Stimulated activated CD8-positive, alpha-beta memory T cell treated with anti-CD3 and anti-CD28 coated beads, Interleukin-2, amount 100 ng/mL, for 1 hour (primary cell): ENCODE results near the gene ZBTB7C.
A peak's percentile ranks its signal among the peaks of the same experiment; 100 is the strongest.
"Not testable (repeated sequence)": the region's sequence is repeated elsewhere in the genome, so short reads cannot be mapped to it uniquely, and the experiment has no call there.

ENCODE experiments used
- DNase-seq, 2 donors: peaks; one replicate each; pipeline ENCODE4 v3.0.0-alpha.2; 2020; ENCODE audit warnings: low read depth in 2 of 2

ZBTB7C gene

DNA sequence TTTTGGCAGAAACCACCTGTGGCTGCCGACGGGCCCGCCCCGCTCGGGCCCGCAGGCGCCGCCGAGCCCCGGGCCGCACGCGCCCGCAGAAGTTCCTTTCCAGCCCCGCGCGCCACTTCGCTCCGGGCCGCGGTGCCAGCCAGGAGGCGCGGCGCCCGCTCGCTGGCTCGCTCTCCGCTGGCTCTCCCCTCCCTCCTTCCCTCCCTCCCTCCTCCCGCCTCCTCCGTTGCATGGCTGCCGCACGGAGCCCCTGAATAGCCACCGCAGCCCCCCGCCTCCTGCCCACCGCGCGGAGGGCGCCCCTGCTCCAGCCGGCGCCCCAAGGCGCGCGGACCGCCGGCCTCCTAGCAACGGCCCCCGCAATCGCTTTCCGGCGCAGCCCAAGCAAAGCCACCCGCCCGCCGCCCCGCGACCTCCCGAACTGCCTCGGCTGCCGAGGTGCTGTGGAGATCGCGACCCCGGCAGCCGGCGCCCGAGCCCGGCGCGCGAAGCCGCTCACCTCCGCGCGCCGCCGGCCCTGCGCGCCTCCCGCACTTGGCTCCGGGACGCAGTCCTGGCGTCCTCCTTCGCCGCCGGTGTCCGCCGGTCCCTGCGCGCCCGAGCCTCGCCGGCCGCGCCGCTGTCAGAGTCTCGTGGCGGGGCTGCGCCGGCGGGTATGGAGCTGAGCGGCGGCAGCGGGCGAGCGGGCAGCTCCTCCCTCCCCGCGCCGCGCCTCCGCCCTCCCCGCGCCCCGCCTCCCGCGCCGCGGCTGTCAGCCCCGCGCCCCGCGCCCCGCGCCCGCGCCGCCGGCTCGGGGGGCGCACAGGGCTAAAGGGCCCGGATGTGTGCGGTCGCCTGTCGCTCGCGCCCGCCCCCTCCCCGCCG lies at the start of gene ZBTB7C:
Gene ZBTB7C (minus strand): TSS at position 657 of the 864 bp plus-strand sequence.
- no peak for DNase-seq

DNA sequence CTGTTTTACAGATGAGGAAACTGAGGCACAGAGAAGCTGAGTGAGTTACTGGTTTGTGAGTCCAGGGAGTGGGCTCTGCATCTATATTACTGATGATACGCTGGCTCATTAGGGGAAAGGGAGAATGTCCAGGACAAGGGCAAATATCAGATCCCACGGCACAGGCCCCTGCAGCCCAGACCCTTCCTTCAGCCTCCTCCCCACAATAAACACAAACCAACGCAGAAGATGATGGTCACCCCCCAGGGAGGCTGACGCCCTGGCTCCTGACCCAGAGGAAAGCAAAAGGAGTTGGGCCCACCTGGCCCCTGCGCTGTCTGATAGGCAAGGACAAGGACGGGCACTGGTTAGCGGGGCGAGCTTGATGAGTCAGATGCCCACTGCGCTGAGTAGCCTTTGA lies 47.7 kb upstream of the ZBTB7C start:
- no peak for DNase-seq

DNA sequence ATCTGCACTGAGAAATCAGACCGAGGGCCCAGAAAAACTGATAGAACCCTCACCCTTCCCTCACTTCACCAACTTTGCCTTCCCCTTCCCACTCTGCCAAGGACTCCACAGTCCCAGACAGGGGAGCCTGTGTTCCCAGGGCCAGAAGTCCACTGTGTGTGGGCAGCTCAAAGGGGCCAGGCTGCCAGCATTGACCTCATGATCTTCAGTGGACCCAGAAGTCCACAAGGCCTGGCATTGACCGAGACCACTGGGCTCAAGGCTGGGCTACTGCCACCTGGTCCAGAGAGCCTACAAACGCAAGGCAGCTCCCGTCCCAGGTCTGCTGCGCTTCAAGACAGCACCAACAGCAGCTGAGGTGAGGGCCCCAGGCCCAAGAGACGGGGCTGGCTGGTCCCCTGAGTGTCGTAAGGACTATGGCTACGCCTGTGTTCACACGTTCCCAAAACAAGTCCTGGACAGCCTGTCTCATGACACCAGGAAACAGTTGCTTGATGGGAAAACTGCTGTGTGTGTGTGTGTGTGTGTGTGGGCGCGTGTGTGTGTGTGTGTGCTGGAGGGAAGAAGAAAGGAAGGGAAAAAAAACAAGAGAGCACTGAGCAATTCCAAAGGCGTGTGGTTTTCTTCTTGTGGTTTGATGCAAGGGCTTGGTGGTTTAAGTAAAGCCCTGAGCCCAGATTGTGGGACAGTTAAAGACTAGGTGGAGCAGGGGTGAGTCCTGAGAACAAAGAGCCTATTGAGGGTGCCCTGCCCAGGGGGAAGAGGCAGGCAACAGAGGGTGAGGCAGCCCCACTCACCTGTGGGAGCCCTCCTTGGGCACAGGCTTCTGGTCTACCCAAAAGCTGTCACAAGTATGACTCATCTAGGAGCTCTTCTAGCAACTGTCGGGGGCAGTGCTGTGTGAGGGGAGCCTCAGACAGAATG lies 46.6 kb upstream of the ZBTB7C start:
- peak; percentile 6 to 18 for DNase-seq

DNA sequence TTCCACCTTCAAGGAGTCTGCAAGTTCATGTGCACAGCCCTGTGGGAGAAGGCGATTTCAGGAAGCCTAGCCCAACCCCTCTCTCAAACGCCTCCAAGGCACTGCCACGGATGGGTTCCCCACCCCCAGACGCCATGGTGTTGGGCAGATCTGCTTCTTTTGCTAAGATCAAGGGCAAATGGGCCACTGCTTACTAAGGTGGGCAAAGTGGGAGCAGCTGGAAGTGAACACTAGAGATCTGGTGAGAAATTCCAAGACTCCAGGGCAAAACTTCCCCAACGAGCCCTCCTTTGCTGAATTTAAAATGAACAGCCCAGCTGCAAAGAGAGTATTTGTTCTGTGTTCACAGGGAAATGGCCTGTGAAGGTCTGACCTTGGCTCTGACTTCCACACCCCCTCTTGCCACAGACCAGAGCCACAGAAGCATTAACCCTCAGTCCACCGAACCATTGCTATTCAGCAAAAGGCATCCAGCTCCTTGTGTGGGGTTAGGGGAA lies 45.1 kb upstream of the ZBTB7C start:
- no peak for DNase-seq

DNA sequence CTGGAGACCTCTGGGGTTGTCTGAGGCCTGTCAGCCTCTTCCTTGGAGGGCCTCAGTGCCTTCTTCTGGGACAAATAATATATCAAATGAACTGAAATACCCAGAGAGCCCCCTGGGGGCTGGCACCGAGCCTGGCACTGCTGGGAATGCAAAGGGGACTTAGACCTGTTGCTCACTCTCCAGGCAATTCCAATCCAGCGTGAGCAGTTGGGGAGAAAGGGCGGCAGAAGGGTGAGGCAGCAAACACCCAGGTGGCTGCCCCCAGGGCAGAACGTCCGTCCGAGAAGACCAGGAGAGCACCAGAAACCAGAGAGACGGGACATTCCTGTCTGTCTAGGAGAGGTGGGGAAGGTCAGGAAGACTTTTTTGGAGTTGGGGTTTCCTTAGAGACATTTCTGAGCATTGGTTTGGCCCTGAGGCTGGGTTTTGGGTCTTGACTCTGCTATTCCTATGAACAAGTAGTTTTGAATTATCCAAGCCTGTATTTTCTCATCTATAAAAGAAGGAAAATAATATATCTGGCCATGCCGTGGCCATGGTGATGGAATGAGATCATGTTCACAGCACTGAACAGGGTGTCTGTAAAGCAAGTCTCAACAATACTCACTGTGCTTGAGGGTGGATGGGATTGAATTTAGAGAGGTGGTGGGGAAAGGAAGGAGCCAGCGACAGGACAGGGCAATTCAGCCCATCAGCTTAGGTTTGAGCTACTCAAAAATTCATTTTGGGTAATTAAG lies 44.3 kb upstream of the ZBTB7C start:
- no peak for DNase-seq

DNA sequence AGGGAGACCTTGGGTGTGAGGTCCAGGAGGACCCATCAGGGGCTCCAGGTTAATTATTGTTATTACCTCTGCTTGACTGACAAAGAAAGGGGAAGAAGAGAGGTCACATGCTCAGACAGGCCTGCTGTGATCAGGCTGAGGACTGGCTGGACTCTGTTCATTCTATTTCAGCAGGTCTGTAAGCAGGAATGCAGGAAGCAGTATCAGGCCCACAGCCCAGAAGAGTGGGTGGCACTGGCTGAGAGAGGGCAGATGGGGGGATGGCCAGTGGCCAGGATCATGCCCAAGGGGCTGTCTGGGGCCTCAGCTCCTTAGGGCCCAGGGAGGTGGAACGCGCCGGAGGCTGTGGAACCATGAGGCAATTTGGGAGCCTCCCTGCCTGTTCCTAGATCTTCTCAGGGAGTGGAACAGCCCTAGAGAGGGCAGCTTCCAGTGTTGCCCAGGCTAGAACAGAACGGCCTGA lies 43.7 kb upstream of the ZBTB7C start:
- no peak for DNase-seq

DNA sequence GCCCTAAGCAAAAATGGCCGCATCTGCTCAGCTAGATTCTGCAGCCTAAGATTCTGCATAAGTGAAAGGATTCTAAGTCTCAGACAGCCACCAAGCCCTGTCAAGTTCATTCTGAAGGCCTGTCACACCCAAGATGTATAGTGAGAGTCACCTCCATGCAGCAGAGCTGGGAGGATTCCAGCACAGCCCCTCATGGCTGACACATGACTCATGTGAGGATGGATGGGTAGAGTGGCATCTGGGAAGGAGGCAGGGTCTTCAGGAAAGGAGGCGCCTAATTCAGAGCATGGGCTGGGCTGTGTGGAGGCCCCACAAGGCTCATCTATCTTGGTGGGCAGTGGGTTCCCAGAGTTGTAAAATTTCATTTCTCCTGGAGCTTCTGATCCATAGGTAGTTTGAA lies 41.5 kb upstream of the ZBTB7C start:
- DNase-seq: no peak

DNA sequence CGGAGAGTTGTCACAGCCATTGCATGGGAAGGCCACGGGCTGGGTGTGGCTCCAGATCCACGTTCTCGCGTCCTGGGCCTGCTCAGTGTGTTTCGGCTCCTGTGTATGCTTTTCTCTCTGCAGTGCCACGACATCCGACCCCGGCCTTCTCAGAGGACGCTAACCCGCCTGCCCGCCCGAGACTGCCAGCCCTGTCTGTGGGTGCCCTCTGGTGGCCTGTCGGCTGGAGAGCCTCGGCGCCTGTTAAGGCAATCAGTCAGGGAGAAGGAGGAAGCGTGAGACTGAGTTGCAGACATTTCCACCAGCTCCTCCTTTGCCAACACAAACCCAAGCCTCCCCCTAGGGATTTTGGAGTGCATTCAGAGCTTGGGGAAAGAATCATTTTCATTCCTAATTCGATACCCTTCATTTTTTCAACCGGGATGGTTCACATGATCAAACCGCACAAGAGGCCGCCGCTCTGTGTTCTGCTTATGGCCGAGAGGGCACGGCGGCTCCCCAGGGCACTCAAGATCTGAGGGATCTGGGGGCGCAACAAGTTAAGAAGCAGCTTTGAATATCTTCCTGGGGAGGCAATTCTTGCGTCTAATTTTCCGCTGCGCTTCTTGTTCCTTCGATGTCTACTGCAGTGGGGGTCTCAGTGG lies 37.5 kb upstream of the ZBTB7C start:
- DNase-seq: peak; percentile 20 to 36

DNA sequence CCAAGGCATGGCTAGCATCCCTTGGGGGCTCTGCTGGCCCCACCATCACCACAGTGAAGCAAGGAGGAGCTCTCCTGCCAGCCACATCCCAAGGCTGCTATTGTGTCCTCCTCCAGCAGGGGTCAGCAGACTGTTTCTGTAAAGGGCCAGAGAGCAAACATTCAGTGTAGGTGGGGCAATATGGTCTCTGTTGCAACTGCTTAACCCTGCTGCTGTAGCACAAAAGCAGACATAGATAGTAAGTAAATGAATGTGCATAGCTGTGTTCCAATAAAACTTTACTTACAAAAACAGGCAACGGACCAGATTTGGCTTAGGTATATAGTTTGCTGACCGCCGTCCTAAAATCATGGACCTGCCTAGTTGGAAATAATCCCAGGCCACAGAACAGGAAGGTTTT lies 36.4 kb upstream of the ZBTB7C start:
- peak; percentile 19 to 44 for DNase-seq

DNA sequence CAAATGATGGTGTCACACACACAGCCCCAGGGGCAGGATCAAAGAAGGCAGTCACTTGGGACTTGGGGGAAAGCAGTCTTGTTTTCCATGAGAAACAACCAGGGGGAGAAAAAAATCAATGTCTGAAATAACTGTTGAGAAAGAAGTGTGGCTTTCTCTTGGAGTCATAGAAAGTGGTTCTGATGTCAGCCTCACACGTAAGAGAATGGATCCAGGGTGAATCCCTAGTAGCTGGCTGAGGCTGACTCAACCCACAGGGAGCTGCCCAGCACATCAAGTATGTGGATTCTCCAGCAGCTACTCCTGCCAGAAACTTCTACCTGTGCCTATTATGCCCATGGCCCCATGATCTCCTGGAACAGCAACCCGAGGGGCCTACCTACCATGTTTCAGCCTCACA lies 33.6 kb upstream of the ZBTB7C start:
- DNase-seq: no peak

DNA sequence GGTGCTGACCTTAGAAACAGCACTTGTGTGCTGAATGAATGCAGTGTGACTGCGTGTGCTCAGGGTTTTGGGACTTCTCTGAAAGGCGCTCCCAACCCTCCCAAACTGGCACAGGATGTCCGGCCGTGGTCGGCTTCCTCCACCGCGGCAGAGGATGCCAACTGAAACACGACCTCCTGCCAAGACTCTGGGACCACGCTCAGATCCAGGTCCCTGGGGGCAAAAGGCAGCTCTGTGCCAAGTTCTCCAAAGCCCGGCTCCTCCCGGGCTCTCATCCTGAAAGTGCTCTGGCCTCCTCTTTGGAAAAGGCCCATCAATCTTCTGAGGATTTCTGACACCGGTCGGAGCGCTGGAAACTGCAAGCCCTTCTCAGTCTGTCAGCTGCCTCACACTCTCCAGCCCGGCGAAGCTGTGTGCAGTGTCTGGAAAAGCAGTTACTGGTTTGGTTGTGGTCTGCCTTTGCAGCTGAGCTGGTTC lies 32.3 kb upstream of the ZBTB7C start:
- no peak for DNase-seq

DNA sequence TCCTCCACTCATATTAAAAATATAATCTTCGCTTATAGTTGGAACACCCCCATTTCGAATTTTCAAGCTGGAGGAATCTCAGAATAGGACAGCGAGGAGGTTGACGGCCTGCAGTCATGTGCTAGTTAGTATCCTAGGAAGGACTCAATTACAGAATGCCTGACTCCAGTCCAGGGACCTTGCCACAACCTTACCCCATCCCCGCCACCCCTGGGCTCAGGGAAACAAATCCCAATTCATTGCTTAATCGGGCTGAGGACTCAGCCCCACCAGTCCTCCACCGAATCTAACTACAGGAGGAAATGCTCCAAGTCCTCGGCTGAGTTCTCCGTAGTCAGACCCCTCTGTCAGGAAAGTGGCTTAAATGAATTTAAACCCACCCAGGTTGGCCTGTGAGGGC lies 31.7 kb upstream of the ZBTB7C start:
- no peak for DNase-seq

DNA sequence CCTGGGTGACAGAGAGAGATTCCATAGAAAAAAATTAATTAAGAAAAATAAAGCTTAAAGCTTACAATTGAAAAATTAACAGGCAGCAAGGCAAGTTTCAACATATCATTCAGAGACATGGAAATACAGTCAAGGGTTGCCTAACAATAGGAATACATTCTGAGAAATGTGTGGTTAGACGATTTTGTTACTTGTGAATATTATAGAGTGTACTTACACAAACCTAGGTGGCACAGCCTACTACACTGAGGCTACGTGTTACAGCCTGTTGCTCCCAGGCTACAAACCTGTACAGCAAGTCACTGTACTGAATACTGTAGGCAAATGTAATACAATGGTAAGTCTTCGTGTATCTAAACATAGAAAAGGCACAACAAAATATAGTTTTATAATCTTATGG lies 27.7 kb upstream of the ZBTB7C start:
- no peak for DNase-seq

DNA sequence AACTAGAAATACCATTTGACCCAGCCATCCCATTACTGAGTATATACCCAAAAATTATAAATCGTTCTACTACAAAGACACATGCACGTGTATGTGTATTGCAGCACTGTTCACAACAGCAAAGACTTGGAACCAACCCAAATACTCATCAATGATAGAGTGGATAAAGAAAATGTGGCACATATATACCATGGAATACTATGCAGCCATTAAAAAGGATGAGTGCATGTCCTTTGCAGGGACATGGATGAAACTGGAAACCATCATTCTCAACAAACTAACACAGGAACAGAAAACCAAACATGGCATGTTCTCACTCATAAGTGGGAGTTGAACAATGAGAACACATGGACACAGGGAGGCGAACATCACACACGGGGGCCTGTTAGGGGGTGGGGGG lies 25.2 kb upstream of the ZBTB7C start:
- not testable (repeated sequence) for DNase-seq

DNA sequence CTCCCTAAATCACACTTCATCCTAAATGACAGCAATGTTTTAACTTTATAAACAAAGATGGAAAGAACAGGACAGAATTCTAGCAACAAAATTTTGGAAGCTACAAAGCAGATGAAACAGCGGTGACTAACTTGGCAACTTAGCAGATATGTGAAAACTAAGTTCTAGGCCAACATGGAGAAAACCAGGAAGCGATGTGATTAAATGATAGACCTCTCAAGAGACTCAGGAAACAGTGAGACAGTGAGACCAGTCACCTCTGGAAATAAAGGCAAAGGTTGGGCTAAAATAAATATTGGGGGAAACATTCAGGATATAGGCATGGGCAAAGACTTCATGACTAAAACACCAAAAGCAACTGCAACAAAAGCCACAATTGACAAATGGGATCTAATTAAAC lies 24.4 kb upstream of the ZBTB7C start:
- DNase-seq: no peak

DNA sequence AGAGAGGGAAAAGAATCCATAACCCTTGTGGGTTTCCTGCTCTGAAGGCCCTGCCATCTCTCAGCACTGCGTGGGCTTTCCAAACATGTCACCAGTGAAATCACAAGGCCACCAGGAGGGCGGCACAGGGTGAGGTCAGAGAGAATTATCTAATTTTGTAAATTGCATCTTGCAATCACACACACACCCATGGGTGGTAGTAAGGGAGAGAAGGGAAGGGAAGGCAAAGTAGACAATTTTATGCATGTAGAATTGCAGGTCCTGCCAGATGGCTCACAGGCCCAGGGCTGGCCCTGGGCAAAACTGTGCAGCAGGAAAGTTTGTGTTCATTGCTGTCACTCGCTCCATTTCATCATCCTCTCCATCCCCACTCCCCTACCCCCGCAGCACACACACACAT lies 21.0 kb upstream of the ZBTB7C start:
- no peak for DNase-seq

DNA sequence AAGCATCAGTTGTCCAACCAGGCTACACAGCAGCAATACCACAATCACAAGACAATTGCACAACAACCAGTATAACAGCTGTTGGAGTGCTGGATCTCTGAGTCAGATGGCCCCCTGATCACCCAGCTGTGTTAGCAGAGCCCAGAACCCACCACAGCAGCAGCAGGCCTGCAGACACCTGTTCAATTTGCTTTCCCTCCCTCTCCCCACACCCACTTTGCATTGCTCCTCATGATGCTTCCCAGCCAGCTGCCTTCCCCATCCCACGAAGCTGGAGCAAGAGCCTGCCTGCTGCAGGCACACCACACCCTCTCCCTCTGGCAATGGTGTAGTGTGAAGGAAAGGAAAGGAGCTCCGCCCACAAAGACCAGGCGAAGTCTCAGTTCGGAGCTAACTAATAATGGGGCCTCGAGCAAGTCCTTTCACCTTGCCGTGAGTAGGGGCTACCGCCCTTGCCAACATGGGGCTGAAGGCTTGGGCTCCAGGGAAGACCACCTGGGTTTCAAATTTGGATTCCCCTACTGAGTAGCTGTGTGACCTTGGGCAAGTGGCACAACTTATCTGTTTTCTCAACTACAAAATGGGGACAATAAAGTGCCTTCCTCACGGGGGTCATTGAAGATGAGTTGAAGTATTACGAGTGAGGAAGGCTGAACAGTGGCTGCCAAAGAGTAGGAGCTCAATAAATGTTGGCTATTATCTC lies 19.4 kb upstream of the ZBTB7C start:
- DNase-seq: no peak

DNA sequence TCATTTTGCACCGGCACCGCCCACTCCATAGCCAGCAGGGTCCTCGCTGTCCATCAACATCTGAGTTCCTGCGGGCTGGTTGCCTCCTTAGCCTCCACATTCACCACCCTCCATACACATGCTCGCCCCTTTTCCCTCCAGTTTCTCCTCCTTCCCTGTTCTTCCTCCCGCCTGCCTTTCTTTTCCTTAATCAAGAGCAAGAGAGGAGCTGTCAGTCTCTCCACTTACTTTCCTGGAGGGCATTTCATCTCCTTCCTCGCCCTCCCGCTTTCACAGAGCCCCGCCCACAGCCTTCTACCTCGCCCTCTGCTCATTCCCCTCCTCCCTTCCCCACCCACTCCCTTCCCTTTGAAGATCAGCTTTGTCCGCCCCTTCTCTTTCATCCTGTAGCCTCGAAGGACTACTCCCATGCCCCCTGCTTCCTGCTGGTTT lies 13.8 kb upstream of the ZBTB7C start:
- DNase-seq: no peak

DNA sequence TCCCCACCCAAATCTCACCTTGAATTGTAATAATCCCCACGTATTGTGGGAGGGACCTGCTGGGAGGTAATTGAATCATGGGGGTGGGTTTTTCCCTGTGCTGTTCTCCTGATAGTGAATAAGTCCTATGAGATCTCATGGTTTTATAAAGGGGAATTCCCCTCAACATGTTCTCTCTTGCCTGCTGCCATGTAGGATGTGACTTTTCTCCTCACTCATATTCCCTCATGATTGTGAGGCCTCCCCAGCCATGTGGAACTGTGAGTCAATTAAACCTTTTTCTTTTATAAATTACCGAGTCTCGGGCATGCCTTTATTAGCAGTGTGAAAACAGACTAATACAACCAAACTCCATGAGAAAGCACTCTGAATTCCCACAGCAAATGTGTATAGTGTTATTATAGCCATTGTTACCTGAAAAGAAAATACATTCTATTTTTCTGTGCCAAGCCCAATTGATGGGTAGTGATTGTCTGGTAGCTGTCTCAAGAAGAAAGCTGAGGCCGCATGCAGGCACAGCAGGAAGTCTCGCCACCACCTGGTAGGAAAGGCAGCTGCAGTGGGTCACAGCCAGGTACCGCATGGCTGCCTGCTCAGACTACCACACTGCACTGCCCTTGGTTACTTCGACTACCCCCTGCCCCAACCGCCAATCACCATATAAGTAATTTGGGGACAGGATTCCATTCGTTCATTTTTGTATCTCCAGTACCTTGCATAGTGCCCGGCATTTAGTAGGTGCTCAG lies 10.3 kb upstream of the ZBTB7C start:
- DNase-seq: no peak
